GM19438 (cell line): ENCODE measurements around the gene AADACL4.
"Not testable (repeated sequence)": the region's sequence is repeated elsewhere in the genome, so short reads cannot be mapped to it uniquely, and the experiment has no call there.

Experiments used
- ATAC-seq: cut with Tn5 transposase; IDR thresholded peaks from one replicate; pipeline ENCODE4 v1.9.1; 2021; ENCODE audit warnings: low read depth; ENCODE audit not compliant: unreplicated experiment

The AADACL4 gene

DNA sequence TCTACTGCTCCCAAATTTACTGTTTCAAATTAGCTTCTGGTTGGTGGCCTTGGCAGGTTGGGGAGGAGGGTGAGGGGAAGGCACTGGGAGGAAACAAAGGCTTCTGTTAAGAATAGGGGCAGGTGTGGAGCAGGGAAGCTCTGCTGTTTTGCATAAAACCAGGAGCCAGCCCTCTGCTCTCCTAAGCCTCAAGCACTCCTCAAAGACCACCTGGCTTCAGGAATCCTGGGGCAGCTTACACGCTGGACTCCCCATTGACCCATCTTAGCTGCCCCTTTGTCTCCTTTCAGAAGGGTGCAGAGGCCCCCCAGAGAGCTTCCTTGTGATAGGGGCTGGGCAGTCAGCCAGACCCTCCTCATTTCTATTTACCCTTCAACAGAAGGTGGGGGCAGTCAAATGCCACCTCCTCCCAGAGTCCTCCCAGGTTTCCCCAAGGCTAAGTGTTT, 14.4 kb upstream of the AADACL4 start:
- no peak for ATAC-seq

DNA sequence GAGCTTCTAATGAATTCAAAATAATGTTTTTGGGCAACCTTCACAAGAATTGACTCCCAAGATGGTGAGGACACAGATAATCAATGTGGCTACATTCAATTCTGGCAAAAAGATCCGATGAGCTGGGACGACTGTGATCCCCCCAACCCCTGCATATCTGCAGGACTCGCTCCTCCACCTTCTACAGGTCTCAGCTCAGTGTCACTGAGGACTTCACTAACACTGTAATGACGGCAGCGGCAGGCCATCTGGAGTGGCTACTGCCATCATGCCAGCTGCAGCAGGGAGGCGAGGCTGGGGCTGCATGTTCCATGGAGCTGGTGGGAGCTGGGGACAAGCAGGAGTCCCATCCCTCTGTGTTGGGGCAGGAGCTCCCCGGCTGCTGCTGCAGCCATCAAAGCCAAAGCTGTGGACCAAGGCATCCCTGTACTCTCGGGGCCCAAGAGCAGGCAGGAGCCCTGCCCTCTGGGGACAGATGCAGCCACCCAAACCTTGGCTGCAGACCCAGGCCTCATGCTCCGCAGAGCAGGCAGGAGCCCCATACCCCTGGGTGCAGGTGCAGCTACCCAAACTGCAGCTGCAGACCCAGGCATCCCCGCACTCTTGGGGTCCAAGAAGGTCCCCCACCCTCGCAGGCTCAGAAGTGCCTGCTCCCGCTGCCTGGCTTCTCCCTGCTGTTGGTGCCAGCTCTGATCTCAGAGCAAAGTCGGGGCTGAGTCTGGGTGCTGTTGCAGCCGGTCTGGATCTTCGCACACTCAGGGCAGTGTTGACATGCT, 13.7 kb upstream of the AADACL4 start:
- no peak for ATAC-seq

DNA sequence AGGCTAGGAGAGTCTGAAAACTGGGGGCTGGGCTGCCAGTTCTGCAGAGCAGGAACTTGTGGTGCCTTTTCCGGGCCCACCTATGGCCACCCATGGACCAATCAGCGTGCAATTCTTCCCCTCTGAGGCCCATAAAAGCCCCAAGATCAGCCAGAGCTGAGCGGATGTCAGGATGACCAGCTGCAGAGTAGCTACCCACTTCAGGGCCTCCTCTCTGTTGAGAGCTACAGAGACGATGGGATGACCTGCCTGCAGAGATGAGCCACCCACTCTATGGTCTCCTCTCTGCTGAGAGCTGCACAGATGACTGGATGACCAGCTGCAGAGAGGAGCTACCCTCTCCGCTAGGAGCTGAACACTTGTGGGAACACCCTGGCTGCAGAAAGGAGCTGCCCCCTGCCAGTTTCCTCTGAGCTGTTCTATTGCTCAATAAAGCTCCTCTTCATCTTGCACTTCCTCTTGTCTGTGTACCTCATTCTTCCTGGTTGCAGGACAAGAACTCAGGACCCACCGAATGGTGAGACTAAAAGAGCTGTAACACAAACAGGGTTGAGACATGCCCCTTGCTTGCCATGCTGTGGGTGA, 12.8 kb upstream of the AADACL4 start:
- ATAC-seq = no peak

DNA sequence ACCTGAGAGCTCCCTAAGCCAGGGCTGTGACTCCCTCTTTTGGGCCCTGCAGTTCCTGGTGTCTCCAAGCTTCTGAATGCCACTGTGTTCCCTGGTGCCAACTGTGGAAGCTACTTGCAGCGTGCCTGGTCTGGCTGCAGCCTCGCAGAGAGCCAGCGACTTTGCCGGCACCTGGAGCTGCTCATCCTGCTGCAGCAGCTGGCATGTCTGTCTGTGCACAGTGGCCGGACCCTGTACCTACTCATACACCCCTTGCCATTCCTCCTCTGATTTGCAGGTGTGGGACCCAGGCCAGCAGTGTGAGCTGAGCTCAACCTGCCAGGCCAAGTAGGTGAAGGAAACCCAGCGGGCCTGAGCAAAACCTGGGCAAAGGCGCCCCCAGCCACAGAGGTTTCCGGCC, 12.3 kb upstream of the AADACL4 start:
- ATAC-seq = no peak

DNA sequence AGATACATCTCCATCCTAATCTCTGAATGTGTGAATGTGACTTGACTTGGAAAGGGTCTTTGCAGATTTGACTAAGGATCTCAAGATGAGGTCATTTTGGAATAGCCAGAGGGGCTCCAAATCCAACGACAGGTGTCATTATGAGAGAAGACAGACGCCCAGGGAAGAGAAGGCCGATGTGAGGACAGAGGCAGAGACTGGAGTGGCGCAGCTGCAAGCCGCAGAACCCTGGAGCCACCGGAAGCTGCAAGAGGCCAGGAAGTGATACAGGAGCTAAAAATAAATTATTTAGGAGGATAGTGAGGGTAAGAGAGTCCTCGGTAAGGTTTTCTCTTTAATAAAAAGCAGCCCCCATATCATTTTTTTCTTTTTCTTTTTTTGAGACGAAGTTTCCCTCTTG, 9.7 kb upstream of the AADACL4 start:
- ATAC-seq = no peak

DNA sequence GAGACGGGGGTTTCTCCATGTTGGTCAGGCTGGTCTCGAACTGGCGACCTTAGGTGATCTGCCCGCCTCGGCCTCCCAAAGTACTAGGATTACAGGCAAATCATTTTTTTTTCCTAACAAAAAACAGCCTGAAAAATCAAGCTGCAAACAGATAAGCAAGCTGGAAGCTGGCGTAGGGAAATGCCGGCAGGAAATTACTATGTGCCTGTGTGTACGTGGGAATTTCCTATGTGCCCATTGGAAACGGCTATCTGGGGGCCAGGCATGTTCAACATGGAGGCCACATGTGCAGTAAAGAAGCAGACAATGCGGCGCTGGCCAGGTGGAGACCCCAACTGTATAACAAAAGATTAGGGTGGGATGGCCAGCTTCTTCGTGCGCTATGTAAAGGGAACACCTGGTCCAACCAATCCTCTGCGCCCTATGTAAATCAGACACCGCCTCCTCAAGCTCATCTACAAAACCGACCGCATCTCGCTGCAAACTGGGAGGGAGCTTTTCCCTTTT, 9.1 kb upstream of the AADACL4 start:
- no peak for ATAC-seq

DNA sequence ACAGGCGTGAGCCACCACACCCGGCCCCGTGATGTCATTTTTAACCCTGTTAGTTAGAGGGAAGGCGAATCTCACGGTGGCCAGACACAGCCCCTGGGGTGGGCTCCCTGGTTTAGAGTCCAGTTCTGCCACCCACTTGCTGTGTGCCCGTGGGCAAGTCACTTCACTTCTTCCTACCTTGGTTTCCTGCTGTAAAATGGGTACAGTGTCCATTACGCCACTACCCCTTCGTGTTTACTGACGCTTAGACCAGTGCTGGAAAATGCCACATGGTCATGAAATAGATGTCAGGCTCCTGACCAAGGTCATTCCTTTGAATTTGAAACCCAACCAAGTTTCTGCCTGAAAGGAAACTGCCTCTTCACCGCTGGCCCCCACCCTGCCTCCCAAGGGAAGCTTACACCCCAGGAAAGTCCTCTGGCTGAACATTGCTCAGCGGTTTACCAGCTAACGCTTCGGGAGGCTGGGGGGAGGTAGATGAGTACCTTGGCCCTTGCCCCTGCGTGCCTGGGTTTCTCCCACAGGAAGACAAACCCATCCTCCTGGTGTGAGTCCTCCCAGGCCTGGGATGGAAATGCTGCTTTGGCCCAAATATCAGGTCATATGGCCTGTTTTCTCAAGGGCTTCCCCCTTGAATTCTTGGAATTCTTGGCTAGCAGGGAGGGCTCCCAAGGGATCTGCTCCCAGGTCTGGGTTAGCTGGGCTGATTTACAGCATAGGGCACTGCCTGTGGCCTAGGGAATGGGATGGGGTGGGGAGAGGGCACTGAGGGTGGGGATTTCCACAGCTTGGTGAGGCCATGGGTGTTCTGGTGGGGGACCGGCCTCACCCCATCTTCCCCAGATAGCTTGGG, 7.6 kb upstream of the AADACL4 start:
- no peak for ATAC-seq

DNA sequence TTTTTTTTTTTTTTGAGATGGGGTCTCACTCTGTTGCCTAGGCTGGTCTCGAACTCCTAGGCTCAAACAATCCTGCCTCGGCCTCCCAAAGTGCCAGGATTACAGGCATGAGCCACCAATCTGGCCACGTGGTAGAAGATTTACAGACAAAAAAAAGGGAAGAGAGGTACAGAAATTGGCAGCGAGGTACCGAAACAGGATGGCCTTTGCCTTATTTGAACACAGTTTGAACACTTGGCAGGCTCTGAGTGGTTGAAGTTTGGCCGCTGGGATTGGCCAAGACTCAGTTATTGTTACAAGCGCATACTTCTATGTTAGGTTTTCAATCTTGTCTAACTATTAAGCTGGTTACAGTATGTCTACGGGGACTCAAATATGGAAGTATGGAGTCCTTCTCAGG, 6.2 kb upstream of the AADACL4 start:
- ATAC-seq = no peak

DNA sequence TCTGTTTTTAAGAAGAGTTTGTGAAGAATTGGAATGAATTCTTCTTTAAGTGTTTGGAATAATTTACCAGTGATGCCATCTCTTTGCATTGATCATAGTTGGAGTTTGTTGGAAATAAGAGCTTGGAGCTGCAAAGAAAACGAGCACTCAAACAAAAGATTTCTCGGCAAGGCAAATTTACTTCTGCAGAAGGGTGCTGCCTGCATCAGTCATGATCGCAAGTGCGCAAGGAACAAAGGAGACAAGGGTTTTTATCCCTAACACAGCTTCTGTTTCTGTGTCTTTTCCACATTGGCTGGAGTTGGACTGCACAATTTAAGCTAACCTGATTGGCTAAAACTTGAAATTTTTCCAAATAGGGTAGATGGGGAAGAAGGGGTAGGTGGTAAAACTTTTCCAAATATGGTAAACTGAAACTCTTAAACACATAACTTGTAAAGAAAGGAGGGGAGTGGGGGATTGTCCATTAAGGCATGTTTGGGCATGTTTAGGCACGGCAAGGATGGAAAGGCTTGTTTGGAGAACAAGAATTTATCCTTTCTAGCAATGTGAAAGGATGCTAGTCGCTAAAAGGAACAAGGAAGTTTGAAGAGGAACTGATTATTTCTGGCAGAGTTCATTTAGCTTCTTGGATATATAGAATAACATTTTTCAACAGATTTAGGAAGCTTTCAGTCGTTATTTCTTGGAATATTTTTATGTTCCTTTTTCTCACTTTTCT, 3.5 kb upstream of the AADACL4 start:
- ATAC-seq = no peak

DNA sequence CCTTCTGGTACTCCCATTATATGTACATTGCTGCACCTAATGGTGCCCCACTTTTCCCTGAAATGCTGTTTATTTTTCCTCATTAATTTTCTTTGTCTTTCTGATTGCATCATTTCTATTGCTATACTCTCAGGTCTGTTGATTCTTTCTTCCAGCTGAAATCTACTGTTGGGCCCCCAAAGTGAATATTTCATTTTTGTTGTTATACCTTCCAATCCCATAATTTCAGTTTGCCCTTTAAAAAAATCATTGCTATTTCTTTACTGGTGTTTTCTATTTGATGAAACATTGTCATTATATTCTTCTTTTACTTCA, 3.0 kb upstream of the AADACL4 start:
- ATAC-seq = no peak

DNA sequence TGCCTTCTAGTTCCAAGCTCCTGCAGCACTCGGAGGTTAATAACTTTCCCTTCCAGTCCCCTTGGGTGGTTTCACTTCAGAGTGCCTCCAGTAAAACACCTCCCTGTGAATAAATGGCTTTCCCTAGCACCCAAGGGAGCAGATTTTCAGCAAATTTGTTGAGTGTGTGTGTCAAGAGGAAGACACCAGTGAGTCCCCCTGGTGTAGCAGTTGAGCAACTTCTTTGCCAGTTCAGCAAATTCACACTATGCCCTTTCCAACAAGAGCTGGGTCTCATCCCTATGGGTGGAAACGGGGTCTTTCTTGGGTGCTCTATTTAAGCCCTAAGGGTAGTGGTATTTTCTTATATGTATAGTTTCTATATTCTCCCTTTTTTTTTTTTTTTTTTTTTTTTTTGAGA, 806 bp upstream of the AADACL4 start:
- ATAC-seq = no peak

DNA sequence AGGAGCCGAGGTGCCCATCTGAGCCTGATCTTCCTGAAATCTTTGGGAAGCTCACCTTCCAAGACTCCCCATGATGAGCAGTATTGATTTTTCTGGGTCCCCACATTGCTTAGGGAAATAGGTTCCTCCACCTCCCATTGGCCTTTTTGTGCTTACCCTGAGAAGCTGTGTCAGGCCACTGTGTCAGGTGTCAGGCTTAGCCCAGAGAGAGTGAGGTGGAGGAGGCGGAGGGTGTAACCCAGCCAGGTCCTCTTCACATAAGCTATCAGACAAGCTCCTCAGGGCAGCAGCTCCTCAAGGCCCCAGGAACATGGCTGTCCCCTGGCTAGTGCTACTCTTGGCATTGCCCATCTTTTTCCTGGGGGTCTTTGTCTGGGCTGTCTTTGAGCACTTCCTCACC, 352 bp downstream of the AADACL4 start:
- no peak for ATAC-seq

DNA sequence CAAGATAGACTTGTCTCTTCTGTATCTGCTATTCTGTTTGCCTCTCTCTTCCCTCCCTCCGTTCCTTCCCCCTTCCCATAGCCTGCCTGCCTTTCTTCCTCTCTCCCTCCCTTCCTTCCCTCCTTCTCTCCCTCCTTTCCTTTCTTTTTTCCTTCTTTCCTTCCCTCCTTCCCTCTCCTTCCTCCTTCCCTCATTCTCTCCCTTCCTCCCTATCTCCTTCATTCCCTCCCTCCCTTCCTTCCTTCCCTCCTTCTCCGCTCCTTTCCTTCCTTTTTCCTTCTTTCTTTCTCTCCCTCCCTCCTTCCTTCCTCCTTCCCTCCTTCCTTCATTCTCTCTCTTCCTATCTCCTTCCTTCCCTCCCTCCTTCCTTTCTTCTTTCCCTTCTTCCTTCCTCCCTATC, 944 bp downstream of the AADACL4 start:
- no peak for ATAC-seq

DNA sequence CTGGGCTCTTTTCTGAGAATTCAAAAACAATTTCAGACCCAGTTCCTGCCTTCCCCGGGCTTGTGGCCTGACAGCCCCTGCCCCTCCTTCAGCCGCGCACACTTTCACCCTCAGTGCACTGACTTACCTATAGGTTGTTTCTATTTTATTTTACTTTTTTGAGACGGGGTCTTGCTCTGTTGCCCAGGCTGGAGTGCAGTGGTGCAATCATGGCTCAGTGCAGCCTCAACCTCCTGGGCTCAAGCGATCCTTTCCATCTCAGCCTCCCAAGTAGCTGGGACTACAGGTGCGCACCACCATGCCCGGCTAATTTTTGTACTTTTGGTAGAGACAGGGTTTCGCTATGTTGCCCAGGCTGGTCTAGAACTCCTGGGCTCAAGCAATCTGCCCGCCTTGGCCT, 1.5 kb downstream of the AADACL4 start:
- ATAC-seq = not testable (repeated sequence)

DNA sequence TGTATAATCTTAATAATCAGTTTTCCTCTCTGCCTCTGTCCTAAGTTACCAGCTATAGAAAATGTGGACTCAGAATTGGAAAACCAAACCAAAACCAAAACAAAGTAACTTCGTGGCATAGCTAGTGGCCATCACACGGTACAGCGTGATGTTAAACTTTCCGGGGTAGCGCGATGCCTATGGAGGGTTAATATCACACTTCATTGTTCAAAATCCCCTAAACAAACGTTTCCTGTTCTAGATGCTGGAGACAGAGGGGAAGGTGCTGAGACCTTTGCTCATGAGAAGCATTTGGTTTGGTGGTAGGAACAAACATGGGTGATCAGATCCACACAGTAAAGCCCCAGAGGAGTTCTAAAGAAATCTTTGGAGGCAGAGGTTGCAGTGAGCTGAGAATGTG, 4.9 kb downstream of the AADACL4 start:
- ATAC-seq = no peak

DNA sequence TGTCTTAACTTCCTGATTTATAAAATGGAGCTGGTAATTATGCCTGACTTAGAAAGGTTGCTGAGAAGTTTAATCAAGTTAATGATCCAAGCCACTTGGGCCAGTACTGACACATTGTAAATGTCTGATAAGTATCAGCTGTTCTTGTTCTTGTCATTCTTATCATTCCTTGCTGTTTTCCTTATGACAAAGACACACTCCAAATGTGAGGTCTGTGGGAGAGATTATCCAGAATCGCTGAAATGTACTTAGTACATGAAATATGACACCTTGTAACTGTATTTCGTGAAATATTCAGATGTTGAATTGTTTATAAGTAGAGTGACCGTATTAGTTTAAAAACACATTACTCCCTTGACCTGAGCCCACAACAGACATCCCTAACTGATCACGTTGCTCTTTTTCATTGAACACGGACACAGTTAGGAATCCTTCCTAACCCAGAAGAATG, 6.1 kb downstream of the AADACL4 start:
- no peak for ATAC-seq

DNA sequence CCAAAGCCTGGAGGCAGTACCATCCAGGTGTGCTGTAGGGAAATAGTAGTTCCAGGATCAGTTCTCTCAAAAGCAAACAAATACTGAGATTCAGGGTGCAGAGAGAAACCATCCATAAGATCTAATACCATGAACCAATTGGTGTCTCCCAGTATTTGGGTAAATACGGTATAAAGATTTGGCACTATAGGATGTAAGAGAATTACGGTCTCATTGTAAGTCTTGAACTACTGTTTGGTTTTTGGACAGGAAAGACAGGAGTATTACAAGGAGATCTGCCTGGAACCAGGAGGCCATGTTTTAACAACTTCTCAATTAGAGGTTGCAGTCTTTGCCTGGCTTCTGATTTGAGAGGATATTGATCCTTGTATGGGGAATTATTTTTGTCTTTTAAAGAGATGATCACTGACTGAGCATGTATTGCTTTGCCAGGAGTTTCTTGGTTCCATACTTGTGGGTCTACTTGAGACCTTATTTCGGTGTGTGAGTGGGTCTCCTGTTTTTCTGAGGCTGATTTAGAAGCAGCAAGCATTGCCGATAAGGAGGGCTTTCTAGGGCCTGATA, 10.2 kb downstream of the AADACL4 start:
- no peak for ATAC-seq

DNA sequence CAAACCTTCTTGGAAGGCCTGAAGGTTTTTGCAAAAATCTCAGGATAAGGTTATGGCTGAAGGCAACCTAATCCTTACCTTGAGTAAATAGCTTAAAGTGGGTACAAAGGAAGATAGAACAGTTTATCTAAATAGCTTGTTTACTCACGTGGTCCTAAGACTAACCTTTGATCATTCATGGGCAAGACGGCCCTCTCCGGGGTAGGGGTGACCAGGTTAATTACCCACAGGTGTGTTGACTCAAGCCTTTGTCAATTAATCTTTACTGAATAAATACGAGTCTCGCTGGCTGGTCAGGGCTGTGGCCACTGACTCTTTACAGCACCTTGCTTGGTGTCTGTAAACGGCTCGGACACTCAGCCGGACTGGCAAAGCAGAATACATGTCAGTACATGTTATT, 10.8 kb downstream of the AADACL4 start:
- no peak for ATAC-seq

DNA sequence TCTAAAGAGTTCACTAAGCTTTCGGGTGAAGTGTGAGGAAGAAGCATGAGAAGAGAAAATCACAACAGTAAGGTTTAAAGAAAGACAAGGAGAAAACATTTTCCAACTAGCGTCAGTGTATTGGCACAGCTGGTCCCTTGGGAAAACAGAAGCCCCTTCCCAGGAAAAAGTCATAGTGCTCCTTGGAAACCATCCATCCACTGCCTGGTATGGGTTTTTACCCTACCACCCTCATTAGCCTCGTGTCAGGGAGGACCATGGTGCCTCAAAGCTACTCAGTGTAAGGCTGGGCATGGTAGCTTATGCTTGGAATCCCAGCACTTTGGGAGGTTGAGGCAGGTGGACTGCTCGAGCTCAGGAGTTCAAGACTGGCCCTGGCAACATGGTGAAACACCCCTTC, 12.7 kb downstream of the AADACL4 start:
- no peak for ATAC-seq

DNA sequence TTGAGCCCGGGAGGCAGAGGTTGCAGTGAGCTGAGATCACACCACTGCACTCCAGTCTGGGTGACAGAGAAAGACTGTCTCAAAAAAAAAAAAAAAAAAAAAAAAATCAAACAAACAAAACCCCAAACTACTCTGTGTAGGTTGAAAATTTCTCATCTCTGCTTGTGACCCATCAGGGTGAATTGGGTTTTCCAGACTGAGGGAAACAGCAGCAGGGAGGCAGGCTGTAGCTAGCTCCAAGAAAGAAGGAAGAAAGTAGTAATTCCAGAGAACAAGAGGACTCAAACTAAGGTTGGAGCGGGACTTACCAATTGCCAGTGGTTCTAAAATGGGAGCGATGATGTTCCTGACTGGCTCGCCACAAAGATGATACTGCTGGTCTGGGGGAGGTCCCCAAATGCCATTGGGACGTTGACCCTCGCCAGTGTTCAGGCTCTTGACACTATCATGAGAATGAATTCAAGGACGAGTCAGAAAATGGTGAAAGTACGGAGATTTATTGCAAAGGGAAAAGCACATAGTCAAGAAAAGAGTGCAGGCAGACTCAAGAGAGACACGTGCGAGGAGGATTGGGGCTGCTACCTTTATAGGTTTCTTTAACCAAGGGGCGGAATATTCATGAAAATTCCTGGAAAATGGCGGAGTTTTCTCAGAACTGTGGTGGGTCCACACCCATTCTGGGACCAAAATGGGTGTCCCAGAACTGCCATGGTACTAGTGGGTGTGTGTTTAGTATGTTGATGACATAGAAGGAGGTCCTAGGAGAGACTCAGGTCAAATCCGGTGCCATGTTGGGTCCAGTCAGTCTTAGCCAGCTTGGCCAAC, 13.4 kb downstream of the AADACL4 start:
- no peak for ATAC-seq
